ENCODE data around the gene MC2R.

MC2R gene

DNA sequence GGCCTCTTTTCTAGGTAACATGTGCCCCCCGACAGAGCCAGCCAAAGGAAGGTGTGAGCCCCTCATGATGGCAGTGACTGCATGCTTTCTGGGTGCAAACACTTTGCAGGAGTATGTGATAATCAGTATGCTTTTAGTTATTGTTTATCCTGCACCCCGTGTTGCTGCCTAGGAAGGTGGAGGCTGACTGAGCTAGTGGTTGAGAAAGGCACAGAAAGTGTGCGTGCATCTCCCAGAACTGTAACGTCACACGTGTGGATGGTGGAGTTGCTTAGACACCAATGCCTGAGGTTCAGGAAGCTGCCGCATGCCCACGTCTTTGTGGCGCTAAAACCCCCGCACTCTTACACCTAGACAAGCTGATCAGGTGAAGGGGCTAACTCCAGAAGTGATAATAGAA is 580 bp downstream of the MC2R start:
- TF ChIP-seq, protein P1, sequence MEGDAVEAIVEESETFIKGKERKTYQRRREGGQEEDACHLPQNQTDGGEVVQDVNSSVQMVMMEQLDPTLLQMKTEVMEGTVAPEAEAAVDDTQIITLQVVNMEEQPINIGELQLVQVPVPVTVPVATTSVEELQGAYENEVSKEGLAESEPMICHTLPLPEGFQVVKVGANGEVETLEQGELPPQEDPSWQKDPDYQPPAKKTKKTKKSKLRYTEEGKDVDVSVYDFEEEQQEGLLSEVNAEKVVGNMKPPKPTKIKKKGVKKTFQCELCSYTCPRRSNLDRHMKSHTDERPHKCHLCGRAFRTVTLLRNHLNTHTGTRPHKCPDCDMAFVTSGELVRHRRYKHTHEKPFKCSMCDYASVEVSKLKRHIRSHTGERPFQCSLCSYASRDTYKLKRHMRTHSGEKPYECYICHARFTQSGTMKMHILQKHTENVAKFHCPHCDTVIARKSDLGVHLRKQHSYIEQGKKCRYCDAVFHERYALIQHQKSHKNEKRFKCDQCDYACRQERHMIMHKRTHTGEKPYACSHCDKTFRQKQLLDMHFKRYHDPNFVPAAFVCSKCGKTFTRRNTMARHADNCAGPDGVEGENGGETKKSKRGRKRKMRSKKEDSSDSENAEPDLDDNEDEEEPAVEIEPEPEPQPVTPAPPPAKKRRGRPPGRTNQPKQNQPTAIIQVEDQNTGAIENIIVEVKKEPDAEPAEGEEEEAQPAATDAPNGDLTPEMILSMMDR (IDR thresholded peaks at IDR 0.05; ENCODE audit: low read depth, low read length, missing control alignments), result no peak
- DNase-seq (ENCODE audit: extremely low read depth, low read depth), result no peak

DNA sequence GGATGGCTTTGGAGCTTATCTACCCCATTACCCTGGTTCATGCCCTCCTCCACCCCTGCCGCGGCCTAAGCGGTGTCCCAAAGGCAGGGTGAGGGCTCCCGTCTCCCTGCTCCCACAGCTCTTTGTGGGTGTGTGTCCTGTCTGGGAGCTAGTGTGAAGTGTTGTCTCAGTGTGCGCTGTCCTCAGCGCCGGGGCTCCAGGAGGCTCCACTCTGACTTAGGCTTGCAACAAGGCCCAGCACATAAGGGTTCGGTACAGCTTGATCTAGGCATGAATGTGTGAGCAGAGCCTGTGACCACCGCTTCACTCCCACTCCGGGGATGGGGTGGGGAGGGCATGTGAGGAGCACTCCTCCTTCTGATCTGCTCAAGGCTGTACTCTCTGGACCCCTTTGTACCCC is 1.2 kb downstream of the MC2R start:
- no peak overlapping the region for H3K4me3 ChIP-seq (replicated peaks; ENCODE audit: low read depth, low read length)
- DNase-seq (ENCODE audit: extremely low read depth, low read depth), result no peak
- TF ChIP-seq, protein P1 (IDR thresholded peaks at IDR 0.05; ENCODE audit: low read depth, low read length, missing control alignments), result no peak

More for the DNA sequence above, 580 bp downstream of the MC2R start:
- H3K4me3 ChIP-seq (replicated peaks; ENCODE audit: low read depth, low read length), result no peak overlapping the region

DNA sequence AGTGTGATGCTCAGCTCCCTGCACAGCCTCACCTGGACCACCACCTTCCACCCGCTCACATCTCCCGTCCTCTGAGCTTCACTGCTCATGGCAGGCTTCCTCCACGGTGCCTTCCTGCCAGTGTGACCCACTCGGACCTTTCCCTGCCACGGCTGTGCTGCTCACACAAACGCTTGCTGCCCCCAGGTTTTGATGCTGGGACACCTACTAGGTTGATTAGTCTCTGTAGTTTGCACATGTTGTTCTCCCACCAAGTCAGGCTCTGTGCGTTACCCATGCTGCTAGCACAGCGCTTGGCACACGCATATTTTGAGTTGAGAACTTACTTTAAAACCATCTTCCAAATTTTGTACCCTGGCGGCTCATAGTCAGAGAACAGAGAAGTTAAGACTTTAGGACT is 2.1 kb downstream of the MC2R start:
- TF ChIP-seq, protein P1 (IDR thresholded peaks at IDR 0.05; ENCODE audit: low read depth, low read length, missing control alignments), result no peak

DNA sequence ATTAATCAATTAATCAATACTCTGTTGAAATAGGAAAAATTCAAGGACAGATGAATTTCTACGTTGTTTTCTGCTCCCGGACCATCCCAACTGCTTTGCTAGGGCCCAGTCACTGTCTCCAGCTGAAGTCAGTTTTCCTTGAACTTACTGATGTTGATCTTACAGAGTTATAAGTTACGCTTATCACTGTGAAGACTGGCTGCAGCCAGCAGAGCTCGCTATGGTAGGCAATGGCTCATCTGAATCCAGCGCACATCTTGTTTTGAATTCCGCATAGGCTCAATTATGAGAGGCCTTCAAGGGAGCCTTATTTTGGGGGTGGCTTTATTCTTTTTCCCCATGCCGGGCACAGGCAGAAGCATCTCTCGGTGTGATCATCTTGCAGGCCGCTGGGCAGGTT is 2.7 kb downstream of the MC2R start:
- no peak overlapping the region for H3K4me3 ChIP-seq (replicated peaks; ENCODE audit: low read depth, low read length)
- DNase-seq (ENCODE audit: extremely low read depth, low read depth), result no peak
- TF ChIP-seq, protein P1 (IDR thresholded peaks at IDR 0.05; ENCODE audit: low read depth, low read length, missing control alignments), result no peak

More for the DNA sequence above, 2.1 kb downstream of the MC2R start:
- H3K4me3 ChIP-seq (replicated peaks; ENCODE audit: low read depth, low read length), result no peak overlapping the region
- no peak for DNase-seq (ENCODE audit: extremely low read depth, low read depth)

DNA sequence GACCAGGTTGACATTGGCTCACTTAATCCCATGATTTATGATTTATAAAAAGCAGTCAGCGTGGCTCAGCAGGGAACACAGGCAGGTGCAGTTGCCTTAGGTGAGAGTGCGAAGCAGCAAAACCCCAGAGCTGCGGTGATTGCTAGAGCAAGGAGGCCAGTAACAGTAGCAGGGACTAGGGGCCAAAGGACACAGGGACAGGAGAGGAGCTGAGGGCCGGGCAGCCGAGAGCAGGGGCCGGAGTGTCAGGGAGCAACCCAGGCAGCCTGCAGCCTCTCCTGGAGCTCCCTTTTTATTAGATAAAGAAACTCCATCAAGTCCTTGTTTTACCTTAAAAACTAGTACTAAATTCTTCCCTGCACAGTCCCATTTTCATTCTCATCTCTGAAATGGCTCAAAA is 4.3 kb downstream of the MC2R start:
- no peak overlapping the region for H3K4me3 ChIP-seq (replicated peaks; ENCODE audit: low read depth, low read length)
- TF ChIP-seq, protein P1 (IDR thresholded peaks at IDR 0.05; ENCODE audit: low read depth, low read length, missing control alignments), result no peak
- no peak for DNase-seq (ENCODE audit: extremely low read depth, low read depth)

DNA sequence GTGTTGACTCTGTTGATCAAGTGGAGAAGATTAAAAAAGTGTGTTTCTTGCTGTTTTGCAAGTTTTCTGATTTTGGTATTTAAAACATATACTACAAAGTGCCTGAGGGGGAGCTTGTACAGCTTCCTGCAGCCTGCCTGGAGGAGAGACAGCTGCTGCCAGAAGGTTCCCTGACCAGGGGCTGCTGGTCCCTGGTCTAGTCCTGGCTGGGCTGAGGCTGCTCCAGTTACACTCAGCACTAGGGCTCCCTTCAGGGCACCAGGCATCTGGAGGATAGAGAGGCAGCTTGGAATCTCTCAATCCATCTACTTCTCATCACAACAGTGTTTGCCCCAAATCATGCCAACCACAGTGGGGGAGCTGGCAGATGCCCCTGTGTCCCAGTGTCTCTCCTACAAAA is 4.8 kb downstream of the MC2R start:
- TF ChIP-seq, protein P1 (IDR thresholded peaks at IDR 0.05; ENCODE audit: low read depth, low read length, missing control alignments), result no peak
- no peak overlapping the region for H3K4me3 ChIP-seq (replicated peaks; ENCODE audit: low read depth, low read length)
- no peak for DNase-seq (ENCODE audit: extremely low read depth, low read depth)
